GM21381 (cell line): Measurements from ENCODE around the gene ADGRA1.
"Not testable (repeated sequence)": the region's sequence is repeated elsewhere in the genome, so short reads cannot be mapped to it uniquely, and the experiment has no call there.

Experiments used
- ATAC-seq: cut with Tn5 transposase; IDR thresholded peaks from one replicate; pipeline ENCODE4 v1.9.1; 2021; ENCODE audit warnings: mild to moderate bottlenecking, moderate library complexity; ENCODE audit not compliant: unreplicated experiment

The ADGRA1 gene

GRCh38 chr10:133174689-133175263 is 87.1 kb downstream of the ADGRA1 start:
- ATAC-seq, result no peak

DNA sequence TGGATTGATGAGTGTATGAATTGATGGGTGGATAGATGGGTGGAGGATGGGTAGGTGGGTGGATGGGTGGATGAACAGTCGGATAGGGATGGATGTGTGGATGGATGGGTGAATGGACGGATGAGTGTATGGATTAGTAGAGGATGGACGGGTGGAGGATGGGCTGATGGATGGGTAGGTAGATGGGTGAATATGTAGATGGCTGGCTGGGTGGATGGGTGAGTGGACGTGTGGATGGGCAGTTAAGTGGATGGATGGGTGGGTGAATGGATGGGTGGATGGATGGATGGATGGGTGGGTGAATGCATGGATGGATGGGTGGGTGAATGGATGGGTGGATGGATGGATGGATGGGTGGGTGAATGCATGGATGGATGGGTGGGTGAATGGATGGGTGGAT is 87.9 kb downstream of the ADGRA1 start:
- ATAC-seq, result not testable (repeated sequence)

GRCh38 chr10:133176546-133176945 is 88.8 kb downstream of the ADGRA1 start:
- ATAC-seq, result no peak

GRCh38 chr10:133177380-133178157 is 89.8 kb downstream of the ADGRA1 start:
- no peak for ATAC-seq

- ATAC-seq, result no peak
These were observed 90.8 kb downstream of the ADGRA1 start for GRCh38 chr10:133178357-133179127.

GRCh38 chr10:133179128-133179520 is 91.4 kb downstream of the ADGRA1 start:
- ATAC-seq, result no peak

- no peak for ATAC-seq
These were observed 91.9 kb downstream of the ADGRA1 start for GRCh38 chr10:133179651-133180050.

GRCh38 chr10:133180192-133180964 is 92.7 kb downstream of the ADGRA1 start:
- ATAC-seq, result no peak

- no peak for ATAC-seq
These were observed 93.4 kb downstream of the ADGRA1 start for GRCh38 chr10:133180965-133181639.
